K562 (cell line): ENCODE data around the gene GABRB1. TPM values are rescaled to one million over a fixed set of nuclear protein-coding genes. Genes with fewer than 3 reads are reported as not detected.

Experiments used
- ATAC-seq: fragments of 200-7000 bp; cut with Tn5 transposase; 3 replicates; pipeline ENCODE4 v1.9.1; 2020; ENCODE audit warnings: moderate library complexity
- BruUV-seq: library from RNA; stranded (reverse); fragments of 400-500 nt; replicated peaks from 2 replicates; lab custom pipeline; 2021; lab: Mats Ljungman, UMichigan
- CTCF ChIA-PET: fragments of 300-600 bp; formaldehyde crosslinking; extraction: SDS; loops from one replicate; lab custom pipeline; 2021; ENCODE audit warnings: low intra/inter-chr PET ratio; lab: Yijun Ruan, JAX
- POLR2A ChIA-PET: fragments of 300-600, 350-650 bp; sonication (Branson Sonifier 250); formaldehyde crosslinking; extraction: SDS; loops from one replicate; lab custom pipeline; 2021; ENCODE audit warnings: antibody characterized with exemption, inconsistent platforms; lab: Yijun Ruan, JAX
- DNase-seq, 4 experiments: peaks; one replicate each; pipeline versions ENCODE4 v3.0.0 to v3.0.0-alpha.2; 2011 to 2018; ENCODE audit warnings: low spot score in 3 of 4, mixed read lengths in 3 of 4; ENCODE audit errors: extremely low read depth in 1 of 4
- FAIRE-seq: peaks from 2 replicates; lab custom pipeline; 2011; peaks lifted over from hg19 to GRCh38; lab: Jason Lieb, UNC
- H2AFZ ChIP-seq: 2 replicates; pipeline ENCODE4 v1.6.0; 2011; ENCODE audit warnings: low read depth, low read length, control low read depth, inconsistent platforms
- H3K27ac ChIP-seq: fragments of 200-600 bp; 3 replicates; pipeline ENCODE4 v1.8.0; 2011; ENCODE audit warnings: low read depth, mild to moderate bottlenecking, control low read depth, inconsistent platforms, low read length, moderate library complexity, mixed read lengths; ENCODE audit errors: extremely low read depth
- H3K27me3 ChIP-seq, 2 experiments: fragments of 300-600 bp in 1 of 2; 2 replicates in 1 of 2; 3 replicates in 1 of 2; pipeline versions ENCODE4 v1.6.0 to v1.8.0; 2011; ENCODE audit warnings: inconsistent platforms in 2 of 2, low read length in 2 of 2, mild to moderate bottlenecking in 1 of 2, mixed read lengths in 1 of 2, moderate library complexity in 1 of 2; ENCODE audit not compliant: control insufficient read depth in 2 of 2, insufficient read depth in 2 of 2
- H3K36me3 ChIP-seq: fragments of 300-600 bp; 3 replicates; pipeline ENCODE4 v1.8.0; 2011; ENCODE audit warnings: mild to moderate bottlenecking, low read length, inconsistent platforms; ENCODE audit not compliant: control insufficient read depth, insufficient read depth
- H3K4me1 ChIP-seq, 2 experiments: fragments of 200-600 bp in 1 of 2; replicated peaks in 1 of 2; 2 replicates in 1 of 2; 3 replicates in 1 of 2; pipeline versions ENCODE4 v1.5.1 to v1.8.0; 2011; ENCODE audit warnings: inconsistent platforms in 2 of 2, low read length in 2 of 2, mild to moderate bottlenecking in 1 of 2, mixed read lengths in 1 of 2, moderate library complexity in 1 of 2; ENCODE audit not compliant: control insufficient read depth in 2 of 2, insufficient read depth in 2 of 2
- H3K4me2 ChIP-seq: 2 replicates; pipeline ENCODE4 v1.6.1; 2011; ENCODE audit warnings: low read length, control low read depth, inconsistent platforms, mixed read lengths; ENCODE audit not compliant: insufficient read depth
- H3K4me3 ChIP-seq: fragments of 200-600 bp; sonication (generic), shearing (Covaris generic); 2 replicates; pipeline ENCODE4 v1.5.1; 2016; ENCODE audit warnings: control low read depth, inconsistent platforms
- H3K79me2 ChIP-seq: fragments of 200-600 bp; 3 replicates; pipeline ENCODE4 v1.8.0; 2011; ENCODE audit warnings: low read length, inconsistent platforms; ENCODE audit not compliant: control insufficient read depth, insufficient read depth
- H3K9ac ChIP-seq, 2 experiments: 2 replicates each; pipeline versions ENCODE4 v1.6.0 to v1.6.1; 2011; ENCODE audit warnings: low read depth in 2 of 2, low read length in 2 of 2, control low read depth in 1 of 2, inconsistent platforms in 1 of 2, mild to moderate bottlenecking in 1 of 2, mixed read lengths in 1 of 2; ENCODE audit not compliant: insufficient read depth in 1 of 2
- H3K9me1 ChIP-seq: one replicate; pipeline ENCODE4 v1.6.0; 2011; ENCODE audit warnings: inconsistent platforms, mild to moderate bottlenecking, low read length, moderate library complexity; ENCODE audit not compliant: control insufficient read depth, insufficient read depth
- H3K9me3 ChIP-seq: replicated peaks from 2 replicates; pipeline ENCODE4 v1.5.1; 2011; ENCODE audit warnings: low read depth, low read length, inconsistent platforms; ENCODE audit not compliant: control insufficient read depth, insufficient read depth
- H4K20me1 ChIP-seq: replicated peaks from 2 replicates; pipeline ENCODE4 v1.6.1; 2011; ENCODE audit warnings: low read length, inconsistent platforms, mixed read lengths; ENCODE audit not compliant: control insufficient read depth, insufficient read depth
- FOSL1 ChIP-seq: fragments of 200-800 bp; sonication (Bioruptor generic); conservative IDR thresholded peaks from 2 replicates; pipeline ENCODE4 v1.6.1; 2016; ENCODE audit warnings: missing genetic modification characterization, missing compliant biosample characterization
- FOXJ2 ChIP-seq: fragments of 200-800 bp; sonication (Bioruptor generic); IDR thresholded peaks from 2 replicates; pipeline ENCODE4 v1.6.1; 2016; ENCODE audit warnings: missing genetic modification characterization, missing compliant biosample characterization
- MNT ChIP-seq, 2 experiments: fragments of 450-650 bp; conservative IDR thresholded peaks; 2 replicates each; pipeline ENCODE4 v1.6.1; 2017; ENCODE audit warnings: mild to moderate bottlenecking in 2 of 2, moderate library complexity in 2 of 2
- PTBP1 ChIP-seq: fragments of 200-400 bp; formaldehyde crosslinking; IDR thresholded peaks from 2 replicates; pipeline ENCODE4 v1.6.1; 2017; ENCODE audit warnings: low read depth, low read length
- RFX1 ChIP-seq: fragments of 450-650 bp; IDR thresholded peaks from 2 replicates; pipeline ENCODE4 v1.6.1; 2016; ENCODE audit warnings: mild to moderate bottlenecking, moderate library complexity
- SNRNP70 ChIP-seq: fragments of 200-400 bp; formaldehyde crosslinking; optimal IDR thresholded peaks from 2 replicates; pipeline ENCODE3; 2017; ENCODE audit warnings: low read depth, low read length
- TAF7 ChIP-seq: fragments of 450-650 bp; IDR thresholded peaks from 2 replicates; pipeline ENCODE4 v1.6.1; 2016; ENCODE audit warnings: missing genetic modification characterization, missing compliant biosample characterization
- ZNF224 ChIP-seq: sonication (generic); formaldehyde crosslinking; IDR thresholded peaks from 2 replicates; pipeline ENCODE4 v1.8.0; 2022; ENCODE audit warnings: mild to moderate bottlenecking, missing genetic modification reagents
- ZNF263 ChIP-seq: sonication (generic); formaldehyde crosslinking; IDR thresholded peaks from 2 replicates; pipeline ENCODE4 v1.8.0; 2022; ENCODE audit warnings: mild to moderate bottlenecking, missing genetic modification reagents, borderline replicate concordance
- ZNF785 ChIP-seq: fragments of 250-450 bp; sonication (Bioruptor Pico); IDR thresholded peaks from 2 replicates; pipeline ENCODE4 v1.4.0; 2020; ENCODE audit warnings: mild to moderate bottlenecking
- ZZZ3 ChIP-seq: fragments of 450-650 bp; IDR thresholded peaks from 2 replicates; pipeline ENCODE4 v1.6.1; 2016; ENCODE audit warnings: antibody characterized with exemption, mild to moderate bottlenecking, moderate library complexity
- WGBS: fragments of 100-300 bp; shearing (Covaris generic); methylation state at CpG from one replicate; pipeline ENCODE4 v1.1.6; 2016; ENCODE audit warnings: low coverage, mixed read lengths; ENCODE audit not compliant: insufficient coverage; ENCODE audit errors: missing lambda C conversion rate; 5-methylcytosine and 5-hydroxymethylcytosine counted together
- in situ Hi-C: fragments of 300-500 bp; cut with MboI; formaldehyde crosslinking; loops from 4 replicates; pipeline ENCODE4 v1.15.0; 2018; ENCODE audit warnings: inconsistent platforms, mixed read lengths
- intact Hi-C: fragments of 100-400 bp; cut with micrococcal nuclease; formaldehyde crosslinking; loops from 2 replicates; pipeline ENCODE4 v1.14.2; 2022
- polyA plus RNA-seq, 8 experiments: library from polyadenylated mRNA; depleted of rRNA in 4 of 8; stranded (reverse) in 5 of 8; unstranded in 3 of 8; fragments of >200 nt; fragmentation: Nextera tagmentation in 2 of 8; fragmentation: Illumina TruSeq in 1 of 8; extraction: Ambion mirVana in 2 of 8; extraction: Trizol in 1 of 8; gene quantifications; 2 replicates each; pipeline versions ENCODE4 v1.2.1 to v1.2.3, GENCODE V29; 2011 to 2014; ENCODE audit warnings: inconsistent platforms in 1 of 8, missing spikeins in 1 of 8
- total RNA-seq, 7 experiments: library from RNA; depleted of rRNA in 6 of 7; stranded (reverse); fragments of >200 nt in 6 of 7; fragmentation: Illumina TruSeq in 2 of 7; extraction: Trizol in 2 of 7; gene quantifications; 2 replicates each; pipeline versions ENCODE4 v1.2.1 to v1.2.3, GENCODE V29; 2011 to 2021; ENCODE audit warnings: low replicate concordance in 1 of 7
- TF ChIP-seq, protein P1 (sequence below), 2 experiments: fragments of 450-650 bp; IDR thresholded peaks; 2 replicates each; pipeline ENCODE4 v1.6.1; 2016

The GABRB1 gene
- total and polyA plus RNA-seq, 9 of the 15 experiments (the other 6 are each of a cell fraction or from before 2014, with no cell fraction given): not detected

- TF ChIP-seq ZNF785 (no peak), ZNF224 (CRISPR knock-in tag) (no peak), MNT (conservative IDR thresholded peaks at IDR 0.05) (no peak), ZZZ3 (no peak), FOXJ2 (no peak), FOSL1 (tag) (no peak), PTBP1 (no peak), ZNF263 (CRISPR knock-in tag) (no peak), TAF7 (no peak)
- TF ChIP-seq, protein P1, sequence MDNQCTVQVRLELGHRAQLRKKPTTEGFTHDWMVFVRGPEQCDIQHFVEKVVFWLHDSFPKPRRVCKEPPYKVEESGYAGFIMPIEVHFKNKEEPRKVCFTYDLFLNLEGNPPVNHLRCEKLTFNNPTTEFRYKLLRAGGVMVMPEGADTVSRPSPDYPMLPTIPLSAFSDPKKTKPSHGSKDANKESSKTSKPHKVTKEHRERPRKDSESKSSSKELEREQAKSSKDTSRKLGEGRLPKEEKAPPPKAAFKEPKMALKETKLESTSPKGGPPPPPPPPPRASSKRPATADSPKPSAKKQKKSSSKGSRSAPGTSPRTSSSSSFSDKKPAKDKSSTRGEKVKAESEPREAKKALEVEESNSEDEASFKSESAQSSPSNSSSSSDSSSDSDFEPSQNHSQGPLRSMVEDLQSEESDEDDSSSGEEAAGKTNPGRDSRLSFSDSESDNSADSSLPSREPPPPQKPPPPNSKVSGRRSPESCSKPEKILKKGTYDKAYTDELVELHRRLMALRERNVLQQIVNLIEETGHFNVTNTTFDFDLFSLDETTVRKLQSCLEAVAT (IDR thresholded peaks at IDR 0.05): no peak
Measured at GRCh38 chr4:47143261-47143660, 111.9 kb downstream of the GABRB1 start (continued).

- no peak for TF ChIP-seq SNRNP70
- peak; percentile 69 for TF ChIP-seq RFX1
- Histone ChIP-seq H3K4me1 (no peaks in the 10 kb centered on the region), H3K27ac (no peak overlapping the region), H4K20me1 (no peaks in the 10 kb centered on the region), H3K9me1 (no peaks in the 10 kb centered on the region), H3K9ac (no peak overlapping the region), H2AFZ (no peak overlapping the region), H3K27me3 (no peaks in the 10 kb centered on the region), H3K36me3 (no peaks in the 10 kb centered on the region), H3K4me2 (no peak overlapping the region), H3K4me3 (no peak overlapping the region), H3K9me3 (no peaks in the 10 kb centered on the region), H3K79me2 (no peaks in the 10 kb centered on the region)
- ChIA-PET POLR2A (no interaction called here), CTCF (no interaction called here)
- FAIRE-seq (no peak), DNase-seq (no peak), ATAC-seq (no peak)
- in situ Hi-C loops: no loop called here
- 0% methylated on average over 4 of the region's 4 CpGs for WGBS
- intact Hi-C loops: no loop called here
- no TSS peak for BruUV-seq
Measured at GRCh38 chr4:47145630-47146029, 114.3 kb downstream of the GABRB1 start.
